Uterus (tissue), 4 donors: ENCODE data around the gene FIGN. TPM values are rescaled to one million over a fixed set of nuclear protein-coding genes. Genes with fewer than 3 reads are reported as not detected.

Experiments used
- DNase-seq, 2 donors: peaks; one replicate each; pipeline ENCODE4 v3.0.0-alpha.2; 2019 to 2020
- H3K27ac ChIP-seq, 2 donors: fragments of 200-600 bp; sonication (generic); 1 replicate in 1 of 2; 2 replicates in 1 of 2; pipeline ENCODE4 v1.5.1; 2016 to 2018
- H3K27me3 ChIP-seq, 2 donors: fragments of 200-600 bp; sonication (generic); one replicate each; pipeline ENCODE4 v1.5.1; 2018 to 2019; ENCODE audit warnings: control low read depth in 1 of 2
- H3K36me3 ChIP-seq, 2 donors: fragments of 200-600 bp; sonication (generic); one replicate each; pipeline ENCODE4 v1.5.1; 2019; ENCODE audit warnings: control low read depth in 1 of 2
- H3K4me1 ChIP-seq, 2 donors: fragments of 200-600 bp; sonication (generic); one replicate each; pipeline ENCODE4 v1.5.1; 2018 to 2019; ENCODE audit warnings: control low read depth in 1 of 2
- H3K4me3 ChIP-seq, 2 donors: fragments of 200-600 bp; sonication (generic); 1 replicate in 1 of 2; 2 replicates in 1 of 2; pipeline ENCODE4 v1.5.1; 2018 to 2019; ENCODE audit warnings: mild to moderate bottlenecking in 1 of 2
- H3K9me3 ChIP-seq, 2 donors: fragments of 200-600 bp; sonication (generic); one replicate each; pipeline ENCODE4 v1.5.1; 2019; ENCODE audit warnings: control low read depth in 1 of 2
- CTCF ChIP-seq, 4 experiments: fragments of 200-600 bp in 2 of 4; fragments of 450-650 bp in 2 of 4; sonication (generic) in 2 of 4; IDR thresholded peaks; one replicate each; pipeline ENCODE4 v1.5.1; 2016 to 2019; ENCODE audit warnings: antibody characterized with exemption in 4 of 4, mild to moderate bottlenecking in 2 of 4, moderate library complexity in 1 of 4
- POLR2A ChIP-seq, 2 donors: fragments of 450-650 bp; IDR thresholded peaks; one replicate each; pipeline ENCODE4 v1.6.1; 2016; ENCODE audit warnings: antibody characterized with exemption in 2 of 2, mild to moderate bottlenecking in 1 of 2, moderate library complexity in 1 of 2
- intact Hi-C: fragments of 100-400 bp; cut with DNase I; formaldehyde crosslinking; loops from one replicate; pipeline ENCODE4 v1.15.1; 2023; ENCODE audit warnings: low total_unique reads
- total RNA-seq, 4 donors: library from RNA; depleted of rRNA in 3 of 4; stranded (reverse); fragments of >200 nt in 3 of 4; gene quantifications; one replicate each; pipeline versions ENCODE4 v1.1.0 to v1.2.4, GENCODE V29; 2014 to 2023
- donor health status: DM: yes; HTN: yes; CAD: no.

The FIGN gene
- total RNA-seq, 4 donors from 2014 or later: 1.8 to 9.8 (median 4.6) TPM

DNA sequence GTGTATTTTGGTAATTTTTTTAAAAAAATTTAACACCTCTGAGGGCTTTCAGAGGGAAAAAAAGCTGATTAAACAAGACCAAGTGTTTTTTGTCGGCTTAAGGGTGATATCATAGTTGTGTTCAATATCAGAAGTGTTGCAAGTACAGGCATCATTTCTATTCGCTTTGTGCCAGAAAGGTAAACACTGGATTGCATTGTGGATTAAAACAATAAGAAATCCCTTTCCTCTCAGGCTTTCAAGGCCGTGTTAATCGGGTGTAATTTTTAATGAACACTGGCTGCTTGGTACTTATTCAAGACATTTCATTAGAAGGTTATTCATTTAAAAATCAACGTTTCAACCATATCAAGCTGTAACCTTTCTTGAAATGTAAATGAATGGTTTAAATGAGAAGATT is 18.3 kb downstream of the FIGN start:
- intact Hi-C loops: no loop called here
- DNase-seq: no peak
- Histone ChIP-seq H3K36me3 (no peaks in the 10 kb centered on the region), H3K4me3 (no peak overlapping the region), H3K9me3 (no peaks in the 10 kb centered on the region), H3K27me3 (no peaks in the 10 kb centered on the region), H3K4me1 (no peaks in the 10 kb centered on the region), H3K27ac (no peak overlapping the region)
- TF ChIP-seq CTCF (IDR thresholded peaks at IDR 0.05) (no peak), POLR2A (IDR thresholded peaks at IDR 0.05) (no peak)

DNA sequence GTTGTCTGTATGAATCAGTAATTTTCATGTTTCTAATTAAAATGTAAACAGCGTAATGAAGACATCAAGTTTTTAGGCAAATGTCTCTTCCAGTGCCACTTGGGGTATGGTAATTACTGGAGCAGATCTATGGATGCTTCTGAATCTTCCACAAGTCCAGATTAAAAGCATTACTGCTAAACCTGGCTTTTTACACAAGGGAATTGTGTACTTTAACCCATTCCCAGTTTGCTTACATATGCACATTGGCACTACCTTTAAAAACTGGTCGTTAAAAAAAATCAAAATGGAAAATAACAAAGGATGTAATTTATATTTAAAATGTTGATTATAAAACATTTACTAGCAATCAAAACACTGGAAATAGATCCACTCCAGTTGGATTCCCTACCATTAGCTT is 19.7 kb downstream of the FIGN start:
- no peak overlapping the region for H3K4me3 ChIP-seq
- no peaks in the 10 kb centered on the region for H3K36me3 ChIP-seq
- H3K27ac ChIP-seq: no peak overlapping the region
- no peaks in the 10 kb centered on the region for H3K9me3 ChIP-seq
- TF ChIP-seq POLR2A (IDR thresholded peaks at IDR 0.05) (no peak), CTCF (IDR thresholded peaks at IDR 0.05) (no peak)
- intact Hi-C loops: no loop called here
- H3K4me1 ChIP-seq: no peaks in the 10 kb centered on the region
- no peaks in the 10 kb centered on the region for H3K27me3 ChIP-seq
- DNase-seq: no peak

DNA sequence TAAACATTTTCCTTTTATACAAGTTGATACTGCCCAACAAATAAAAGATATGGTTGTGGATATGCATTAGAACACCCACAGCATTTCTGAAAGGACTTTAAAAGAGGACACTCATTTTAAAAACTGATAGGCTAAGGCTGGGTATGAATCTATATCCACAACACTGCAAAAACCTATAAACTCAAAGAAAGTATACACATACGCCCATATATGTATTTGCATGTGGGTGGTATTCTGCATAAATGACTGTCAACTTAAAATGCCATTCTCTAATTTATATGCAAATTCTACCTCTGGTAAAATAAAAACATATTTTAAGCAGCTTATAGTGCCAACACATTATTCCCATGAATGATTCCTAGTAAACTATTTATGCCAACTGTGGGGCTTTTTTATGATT is 20.1 kb downstream of the FIGN start:
- DNase-seq: no peak
- no peaks in the 10 kb centered on the region for H3K4me1 ChIP-seq
- H3K27me3 ChIP-seq: no peaks in the 10 kb centered on the region
- H3K4me3 ChIP-seq: no peak overlapping the region
- H3K9me3 ChIP-seq: no peaks in the 10 kb centered on the region
- no peak for TF ChIP-seq CTCF (IDR thresholded peaks at IDR 0.05)
- no peak for TF ChIP-seq POLR2A (IDR thresholded peaks at IDR 0.05)
- H3K36me3 ChIP-seq: no peaks in the 10 kb centered on the region
- intact Hi-C loops: no loop called here
- H3K27ac ChIP-seq: no peak overlapping the region

- no peaks in the 10 kb centered on the region for H3K4me1 ChIP-seq
- intact Hi-C loops: no loop called here
- DNase-seq: no peak
- no peaks in the 10 kb centered on the region for H3K27me3 ChIP-seq
- no peak for TF ChIP-seq POLR2A (IDR thresholded peaks at IDR 0.05)
- H3K4me3 ChIP-seq: no peak overlapping the region
- no peaks in the 10 kb centered on the region for H3K36me3 ChIP-seq
- H3K27ac ChIP-seq: no peak overlapping the region
- no peaks in the 10 kb centered on the region for H3K9me3 ChIP-seq
Observed at GRCh38 chr2:163715199-163715598, 20.6 kb downstream of the FIGN start.

- H3K4me1 ChIP-seq: no peaks in the 10 kb centered on the region
- no peak overlapping the region for H3K27ac ChIP-seq
- TF ChIP-seq POLR2A (IDR thresholded peaks at IDR 0.05) (no peak), CTCF (IDR thresholded peaks at IDR 0.05) (no peak)
- intact Hi-C loops: no loop called here
- no peaks in the 10 kb centered on the region for H3K27me3 ChIP-seq
- no peaks in the 10 kb centered on the region for H3K9me3 ChIP-seq
- H3K36me3 ChIP-seq: no peaks in the 10 kb centered on the region
- no peak for DNase-seq
- no peak overlapping the region for H3K4me3 ChIP-seq
Observed at GRCh38 chr2:163713534-163714311, 22.1 kb downstream of the FIGN start.
